ENCODE results near the gene RBKS.
A peak's percentile ranks its signal among the peaks of the same experiment; 100 is the strongest.

RBKS gene

DNA sequence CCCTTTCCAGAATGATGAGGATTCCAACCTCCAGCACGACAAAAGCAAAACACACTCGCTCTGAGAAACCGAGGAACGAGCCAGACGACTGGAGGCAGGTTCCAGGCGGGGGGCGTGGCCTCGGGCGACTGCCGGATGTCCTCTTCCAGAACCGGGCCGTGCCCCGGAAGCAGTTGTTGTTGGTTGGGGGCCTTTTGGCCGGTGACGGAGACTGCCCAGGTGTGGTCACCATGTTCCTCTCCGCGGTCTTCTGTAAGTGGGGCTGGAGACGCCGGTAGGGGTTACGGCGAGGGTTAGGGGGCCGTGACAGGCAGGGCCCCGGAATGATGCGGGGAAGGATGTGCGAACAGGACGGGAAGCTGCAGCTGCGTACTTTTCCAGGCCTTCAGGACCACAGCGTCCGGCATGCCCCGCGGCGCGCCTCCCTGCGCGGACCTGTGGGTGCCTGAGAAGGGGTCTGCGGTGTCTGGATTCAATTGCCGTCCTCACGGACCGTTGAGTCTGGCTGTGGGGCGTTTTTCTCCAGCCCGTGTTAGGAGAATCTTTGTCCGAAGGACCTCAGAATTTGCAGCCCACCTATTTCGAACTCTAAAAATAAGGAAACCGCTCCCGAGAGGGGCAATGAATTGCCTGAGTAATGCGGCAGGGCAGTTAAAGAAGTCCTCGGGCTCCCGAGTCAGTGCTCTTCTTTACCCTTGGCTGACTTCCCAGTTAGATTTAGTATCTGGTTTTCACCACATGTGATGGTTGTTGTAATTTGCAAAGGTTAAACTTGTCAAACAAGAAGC is 118.4 kb downstream of the RBKS start, which contains the start of gene MRPL33 (continued):
- TF ChIP-seq, protein P1, sequence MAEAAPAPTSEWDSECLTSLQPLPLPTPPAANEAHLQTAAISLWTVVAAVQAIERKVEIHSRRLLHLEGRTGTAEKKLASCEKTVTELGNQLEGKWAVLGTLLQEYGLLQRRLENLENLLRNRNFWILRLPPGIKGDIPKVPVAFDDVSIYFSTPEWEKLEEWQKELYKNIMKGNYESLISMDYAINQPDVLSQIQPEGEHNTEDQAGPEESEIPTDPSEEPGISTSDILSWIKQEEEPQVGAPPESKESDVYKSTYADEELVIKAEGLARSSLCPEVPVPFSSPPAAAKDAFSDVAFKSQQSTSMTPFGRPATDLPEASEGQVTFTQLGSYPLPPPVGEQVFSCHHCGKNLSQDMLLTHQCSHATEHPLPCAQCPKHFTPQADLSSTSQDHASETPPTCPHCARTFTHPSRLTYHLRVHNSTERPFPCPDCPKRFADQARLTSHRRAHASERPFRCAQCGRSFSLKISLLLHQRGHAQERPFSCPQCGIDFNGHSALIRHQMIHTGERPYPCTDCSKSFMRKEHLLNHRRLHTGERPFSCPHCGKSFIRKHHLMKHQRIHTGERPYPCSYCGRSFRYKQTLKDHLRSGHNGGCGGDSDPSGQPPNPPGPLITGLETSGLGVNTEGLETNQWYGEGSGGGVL (tag by site-specific recombination; IDR thresholded peaks at IDR 0.05) = no peak
- TF ChIP-seq SP2 (tag by site-specific recombination; IDR thresholded peaks at IDR 0.05) (peak; percentile 80), ZNF473 (tag by site-specific recombination; IDR thresholded peaks at IDR 0.05) (no peak), ZNF266 (tag by site-specific recombination; IDR thresholded peaks at IDR 0.05; ENCODE audit: low read depth) (no peak), ZNF169 (tag by site-specific recombination; IDR thresholded peaks at IDR 0.05) (no peak), ZNF433 (tag by site-specific recombination; IDR thresholded peaks at IDR 0.05; ENCODE audit: low read depth) (no peak), ZNF571 (tag by site-specific recombination; IDR thresholded peaks at IDR 0.05) (no peak), ZSCAN23 (tag by site-specific recombination; IDR thresholded peaks at IDR 0.05) (no peak), ZNF521 (tag by site-specific recombination; IDR thresholded peaks at IDR 0.05) (no peak), KLF9 (tag by site-specific recombination; IDR thresholded peaks at IDR 0.05; ENCODE audit: low read depth) (peak; percentile 84), IKZF3 (tag by site-specific recombination; IDR thresholded peaks at IDR 0.05) (no peak)
- TF ChIP-seq, protein P2, sequence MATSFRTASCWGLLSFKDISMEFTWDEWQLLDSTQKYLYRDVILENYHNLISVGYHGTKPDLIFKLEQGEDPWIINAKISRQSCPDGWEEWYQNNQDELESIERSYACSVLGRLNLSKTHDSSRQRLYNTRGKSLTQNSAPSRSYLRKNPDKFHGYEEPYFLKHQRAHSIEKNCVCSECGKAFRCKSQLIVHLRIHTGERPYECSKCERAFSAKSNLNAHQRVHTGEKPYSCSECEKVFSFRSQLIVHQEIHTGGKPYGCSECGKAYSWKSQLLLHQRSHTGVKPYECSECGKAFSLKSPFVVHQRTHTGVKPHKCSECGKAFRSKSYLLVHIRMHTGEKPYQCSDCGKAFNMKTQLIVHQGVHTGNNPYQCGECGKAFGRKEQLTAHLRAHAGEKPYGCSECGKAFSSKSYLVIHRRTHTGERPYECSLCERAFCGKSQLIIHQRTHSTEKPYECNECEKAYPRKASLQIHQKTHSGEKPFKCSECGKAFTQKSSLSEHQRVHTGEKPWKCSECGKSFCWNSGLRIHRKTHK (tag by site-specific recombination; IDR thresholded peaks at IDR 0.05) = no peak
- TF ChIP-seq, protein P3, sequence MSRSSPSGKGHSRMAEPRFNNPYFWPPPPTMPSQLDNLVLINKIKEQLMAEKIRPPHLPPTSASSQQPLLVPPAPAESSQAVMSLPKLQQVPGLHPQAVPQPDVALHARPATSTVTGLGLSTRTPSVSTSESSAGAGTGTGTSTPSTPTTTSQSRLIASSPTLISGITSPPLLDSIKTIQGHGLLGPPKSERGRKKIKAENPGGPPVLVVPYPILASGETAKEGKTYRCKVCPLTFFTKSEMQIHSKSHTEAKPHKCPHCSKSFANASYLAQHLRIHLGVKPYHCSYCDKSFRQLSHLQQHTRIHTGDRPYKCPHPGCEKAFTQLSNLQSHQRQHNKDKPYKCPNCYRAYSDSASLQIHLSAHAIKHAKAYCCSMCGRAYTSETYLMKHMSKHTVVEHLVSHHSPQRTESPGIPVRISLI (tag by site-specific recombination; IDR thresholded peaks at IDR 0.05) = no peak

DNA sequence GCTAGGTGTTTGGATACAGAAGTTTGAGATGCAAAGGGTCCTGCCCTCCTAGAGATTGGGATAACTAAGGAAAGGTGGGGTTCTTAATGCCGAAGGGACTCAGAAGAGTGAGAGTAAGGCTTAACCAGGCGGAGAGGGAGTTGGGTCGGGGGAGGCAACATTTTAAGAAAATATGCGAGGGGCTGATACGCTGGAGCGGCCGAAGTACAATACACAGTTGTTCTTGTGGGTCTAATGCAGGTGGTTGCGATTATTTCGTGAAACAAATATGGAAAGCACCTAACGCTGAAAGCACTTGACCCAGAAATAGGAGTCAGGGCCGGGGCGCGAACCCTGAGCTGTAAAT is 119.0 kb downstream of the RBKS start:
- Histone ChIP-seq H3K27ac (ENCODE audit: extremely low read depth, low read depth, low read length) (peak overlapping the region; percentile 58; the same call in 1 of the 2 replicates), H3K9me3 (ENCODE audit: control insufficient read depth, insufficient read depth, low read depth, low read length) (no peaks in the 10 kb centered on the region), H3K4me3 (ENCODE audit: low read depth, low read length) (peak overlapping the region; percentile 97), H3K4me1 (ENCODE audit: control insufficient read depth, insufficient read depth, low read length) (peaks cover 9% of the 10 kb centered on the region; the same call in 1 of the 2 replicates), H3K36me3 (ENCODE audit: control insufficient read depth in 2 of 2, insufficient read depth in 1 of 2, low read length in 2 of 2) (peaks cover 4 to 28% of the 10 kb centered on the region in 2 experiments; a peak in 1 of 3 replicates)
- TF ChIP-seq YY2 (tag by site-specific recombination; IDR thresholded peaks at IDR 0.05) = no peak
- TF ChIP-seq ZNF223 (tag by site-specific recombination; IDR thresholded peaks at IDR 0.05) = no peak
- no peak for TF ChIP-seq ZNF146 (tag by site-specific recombination; IDR thresholded peaks at IDR 0.05)
- TF ChIP-seq ZNF311 (tag by site-specific recombination; IDR thresholded peaks at IDR 0.05; ENCODE audit: borderline replicate concordance) = no peak
- TF ChIP-seq, protein P4, sequence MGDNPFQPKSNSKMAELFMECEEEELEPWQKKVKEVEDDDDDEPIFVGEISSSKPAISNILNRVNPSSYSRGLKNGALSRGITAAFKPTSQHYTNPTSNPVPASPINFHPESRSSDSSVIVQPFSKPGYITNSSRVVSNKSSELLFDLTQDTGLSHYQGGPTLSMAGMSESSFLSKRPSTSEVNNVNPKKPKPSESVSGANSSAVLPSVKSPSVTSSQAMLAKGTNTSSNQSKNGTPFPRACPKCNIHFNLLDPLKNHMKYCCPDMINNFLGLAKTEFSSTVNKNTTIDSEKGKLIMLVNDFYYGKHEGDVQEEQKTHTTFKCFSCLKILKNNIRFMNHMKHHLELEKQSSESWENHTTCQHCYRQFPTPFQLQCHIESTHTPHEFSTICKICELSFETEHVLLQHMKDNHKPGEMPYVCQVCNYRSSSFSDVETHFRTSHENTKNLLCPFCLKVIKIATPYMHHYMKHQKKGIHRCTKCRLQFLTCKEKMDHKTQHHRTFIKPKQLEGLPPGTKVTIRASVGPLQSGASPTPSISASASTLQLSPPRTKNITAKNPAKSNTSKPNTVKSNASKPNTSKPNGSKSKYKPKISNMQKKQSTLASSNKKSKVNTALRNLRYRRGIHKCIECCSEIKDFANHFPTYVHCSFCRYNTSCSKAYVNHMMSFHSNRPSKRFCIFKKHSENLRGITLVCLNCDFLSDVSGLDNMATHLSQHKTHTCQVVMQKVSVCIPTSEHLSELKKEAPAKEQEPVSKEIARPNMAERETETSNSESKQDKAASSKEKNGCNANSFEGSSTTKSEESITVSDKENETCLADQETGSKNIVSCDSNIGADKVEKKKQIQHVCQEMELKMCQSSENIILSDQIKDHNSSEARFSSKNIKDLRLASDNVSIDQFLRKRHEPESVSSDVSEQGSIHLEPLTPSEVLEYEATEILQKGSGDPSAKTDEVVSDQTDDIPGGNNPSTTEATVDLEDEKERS (tag by site-specific recombination; IDR thresholded peaks at IDR 0.05) = no peak
- no peak for TF ChIP-seq ZNF549 (tag by site-specific recombination; IDR thresholded peaks at IDR 0.05)
- TF ChIP-seq TCF7L2 (IDR thresholded peaks at IDR 0.05; ENCODE audit: borderline replicate concordance, low read depth, low read length) = no peak
- TF ChIP-seq ZNF433 (tag by site-specific recombination; IDR thresholded peaks at IDR 0.05; ENCODE audit: low read depth) = no peak
- TF ChIP-seq REPIN1 (tag by site-specific recombination; IDR thresholded peaks at IDR 0.05; ENCODE audit: low read depth) = no peak
- TF ChIP-seq, protein P5, sequence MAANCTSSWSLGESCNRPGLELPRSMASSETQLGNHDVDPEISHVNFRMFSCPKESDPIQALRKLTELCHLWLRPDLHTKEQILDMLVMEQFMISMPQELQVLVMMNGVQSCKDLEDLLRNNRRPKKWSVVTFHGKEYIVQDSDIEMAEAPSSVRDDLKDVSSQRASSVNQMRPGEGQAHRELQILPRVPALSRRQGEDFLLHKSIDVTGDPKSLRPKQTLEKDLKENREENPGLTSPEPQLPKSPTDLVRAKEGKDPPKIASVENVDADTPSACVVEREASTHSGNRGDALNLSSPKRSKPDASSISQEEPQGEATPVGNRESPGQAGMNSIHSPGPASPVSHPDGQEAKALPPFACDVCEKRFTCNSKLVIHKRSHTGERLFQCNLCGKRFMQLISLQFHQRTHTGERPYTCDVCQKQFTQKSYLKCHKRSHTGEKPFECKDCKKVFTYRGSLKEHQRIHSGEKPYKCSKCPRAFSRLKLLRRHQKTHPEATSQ (tag by site-specific recombination; IDR thresholded peaks at IDR 0.05) = no peak
- TF ChIP-seq ZNF23 (tag by site-specific recombination; IDR thresholded peaks at IDR 0.05; ENCODE audit: borderline replicate concordance) = no peak
- TF ChIP-seq ZNF37A (tag by site-specific recombination; IDR thresholded peaks at IDR 0.05) = no peak
- TF ChIP-seq ZNF221 (tag by site-specific recombination; IDR thresholded peaks at IDR 0.05; ENCODE audit: borderline replicate concordance) = no peak
- ChIA-PET CTCF (no interaction called here), POLR2A (no interaction called here)

Measured in HEK293 (cell line).